CD1c-positive myeloid dendritic cell (primary cell): ENCODE measurements around the gene CDC42SE2.
"Not testable (repeated sequence)": the region's sequence is repeated elsewhere in the genome, so short reads cannot be mapped to it uniquely, and the experiment has no call there.

Experiments
- DNase-seq: peaks from one replicate; pipeline ENCODE4 v3.0.0-alpha.2; 2016; ENCODE audit errors: extremely low spot score

Gene CDC42SE2

DNA sequence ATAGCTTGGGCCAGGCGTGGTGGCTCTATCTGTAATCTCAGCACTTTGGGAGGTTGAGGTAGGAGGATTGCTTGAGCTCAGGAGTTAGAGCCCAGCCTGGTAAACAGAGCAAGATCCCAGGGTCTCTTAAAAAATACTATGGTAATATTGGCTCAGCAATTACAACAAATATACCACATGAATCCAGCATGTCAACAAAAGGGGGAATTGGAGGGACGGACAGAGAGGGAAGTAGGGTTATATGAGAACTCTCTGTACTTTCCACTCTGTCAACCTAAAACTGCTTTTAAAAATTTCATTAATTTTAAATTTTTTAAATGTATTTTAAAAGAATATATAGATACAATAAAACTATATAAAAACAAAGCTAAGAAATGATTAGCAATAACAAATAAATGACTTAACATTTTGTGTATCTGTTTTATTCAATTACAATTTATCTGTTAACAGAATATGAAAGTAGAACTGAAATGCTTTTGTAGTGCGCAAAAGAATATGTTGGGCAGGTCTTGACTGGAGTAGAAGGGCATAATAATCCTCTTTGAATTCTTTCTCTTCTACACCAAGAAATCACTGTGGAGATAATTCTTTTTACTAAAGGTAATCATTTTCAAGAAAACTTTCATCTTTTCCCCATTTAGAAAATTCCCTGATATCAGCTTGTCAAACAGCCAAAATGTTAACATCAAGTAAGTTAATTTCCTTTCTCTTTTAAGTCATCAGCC lies 12.9 kb upstream of the CDC42SE2 start:
- DNase-seq: no peak

DNA sequence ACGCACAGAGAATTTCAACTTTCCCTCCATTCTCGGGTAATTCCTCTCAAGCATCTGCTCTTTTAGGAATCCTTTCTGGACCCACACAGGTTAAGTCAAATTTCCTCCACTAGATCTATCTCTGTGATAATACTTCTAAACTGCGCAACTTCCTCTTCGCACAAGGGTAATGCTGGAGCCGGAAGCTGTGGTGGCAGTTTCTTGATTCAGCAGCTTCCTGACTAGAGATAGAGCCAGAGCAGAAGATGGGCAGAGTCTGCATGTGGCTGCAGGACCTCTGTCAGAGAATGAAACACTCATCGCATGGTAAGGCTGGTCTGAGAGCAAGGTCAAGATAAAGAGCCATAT lies 11.1 kb upstream of the CDC42SE2 start:
- DNase-seq: peak; percentile 88

DNA sequence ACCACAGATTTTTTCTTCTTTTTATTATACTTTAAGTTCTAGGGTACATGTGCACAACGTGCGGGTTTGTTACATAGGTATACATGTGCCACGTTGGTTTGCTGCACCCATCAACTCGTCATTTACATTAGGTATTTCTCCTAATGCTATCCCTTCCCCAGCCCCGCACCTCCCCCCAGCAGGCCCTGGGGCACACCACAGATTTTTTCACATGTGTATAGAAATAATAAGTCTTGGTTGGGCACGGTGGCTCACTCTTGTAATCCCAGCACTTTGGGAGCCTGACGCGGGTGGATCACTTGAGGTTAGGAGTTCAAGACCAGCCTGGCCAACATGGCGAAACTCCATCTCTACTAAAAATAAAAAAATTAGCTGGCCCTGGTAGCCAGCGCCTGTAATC lies 9.8 kb upstream of the CDC42SE2 start:
- not testable (repeated sequence) for DNase-seq

DNA sequence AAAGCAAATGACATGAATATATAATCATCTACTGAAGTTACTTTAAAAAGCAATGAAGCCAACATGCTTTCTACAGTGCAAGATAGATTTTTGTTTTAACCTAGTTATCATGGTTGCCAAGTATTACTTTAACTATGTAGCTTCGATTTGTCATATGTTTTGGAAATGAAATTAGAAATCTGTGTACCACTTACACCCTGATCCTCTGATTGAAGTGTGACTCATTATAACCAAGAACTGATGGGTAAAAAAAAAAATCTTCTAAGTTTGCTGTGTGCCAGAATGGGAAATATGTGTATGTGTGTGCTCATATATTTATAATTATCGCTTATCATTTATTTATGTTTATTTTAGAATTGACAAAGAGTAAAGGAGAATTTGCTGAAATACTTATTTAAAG lies 9.1 kb upstream of the CDC42SE2 start:
- no peak for DNase-seq

DNA sequence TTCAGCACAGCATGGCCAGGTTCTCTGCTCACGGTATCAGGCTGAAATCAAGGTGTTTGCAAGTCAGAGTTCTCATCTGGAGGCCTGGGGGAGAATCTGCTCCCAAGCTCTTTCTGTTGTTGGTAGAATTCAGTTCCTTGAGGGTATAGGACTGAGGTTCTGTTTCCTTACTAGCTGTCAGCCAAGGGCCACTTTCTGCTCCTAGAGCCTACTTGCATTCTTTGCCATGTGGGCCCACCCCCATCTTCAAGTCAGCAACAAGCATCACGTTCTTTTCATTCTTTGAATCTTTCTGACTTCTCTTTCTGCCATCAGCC lies 7.4 kb upstream of the CDC42SE2 start:
- DNase-seq: no peak

DNA sequence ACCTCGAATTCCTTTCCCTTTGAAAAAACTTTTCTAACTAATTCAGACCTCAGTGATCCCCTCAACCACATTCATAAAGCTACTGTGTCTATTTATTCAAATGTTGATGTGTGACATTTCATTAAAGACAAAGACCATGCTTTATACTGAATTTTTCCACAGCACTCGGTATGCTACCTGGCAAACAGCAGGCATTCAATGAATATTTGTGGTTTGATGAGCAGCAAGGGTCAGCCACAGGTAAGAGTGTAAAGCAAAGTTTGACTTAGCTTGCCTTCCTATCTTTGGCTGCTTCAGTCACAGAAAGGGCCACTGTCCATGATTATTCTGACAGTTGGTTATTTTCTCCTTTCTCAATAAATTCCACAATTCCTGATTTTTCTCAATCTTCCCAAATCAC lies 5.1 kb upstream of the CDC42SE2 start:
- no peak for DNase-seq

DNA sequence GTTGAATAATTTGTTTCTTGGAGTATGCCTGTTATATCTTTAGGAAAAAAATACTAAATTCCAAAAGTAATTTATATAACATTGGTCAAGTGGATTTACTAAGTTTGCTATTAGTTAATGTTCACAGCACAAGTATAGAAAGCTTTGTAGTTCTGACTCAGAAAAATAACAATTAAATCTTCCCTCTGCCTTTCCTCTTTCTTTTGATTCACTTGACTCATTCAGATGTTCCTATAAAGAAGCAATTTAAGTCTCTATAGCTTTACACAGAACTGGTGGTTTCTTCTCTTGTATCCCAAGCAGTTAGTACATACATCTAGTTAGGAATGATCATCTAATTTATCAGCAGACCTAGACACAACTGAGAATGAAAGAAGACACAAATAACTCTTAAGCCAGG lies 4.5 kb upstream of the CDC42SE2 start:
- DNase-seq: no peak

DNA sequence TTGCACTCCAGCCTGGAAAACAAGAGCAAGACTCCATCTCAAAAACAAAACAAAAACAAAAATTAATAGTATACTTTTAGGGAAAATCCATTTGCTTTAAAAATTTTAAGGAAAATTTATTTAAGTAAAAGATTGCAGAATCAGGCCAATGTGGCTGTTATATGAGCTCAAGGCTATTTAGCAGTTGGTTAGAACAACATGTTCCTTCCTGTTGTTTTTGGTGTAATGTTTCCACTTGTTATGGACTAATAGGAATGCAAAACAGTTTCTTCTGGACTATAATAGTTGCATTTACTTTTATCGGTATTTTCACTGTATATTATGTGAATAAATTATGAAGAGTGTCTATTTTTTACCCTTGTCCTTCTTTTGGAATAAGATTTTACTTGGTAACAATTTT lies 3.0 kb upstream of the CDC42SE2 start:
- no peak for DNase-seq

DNA sequence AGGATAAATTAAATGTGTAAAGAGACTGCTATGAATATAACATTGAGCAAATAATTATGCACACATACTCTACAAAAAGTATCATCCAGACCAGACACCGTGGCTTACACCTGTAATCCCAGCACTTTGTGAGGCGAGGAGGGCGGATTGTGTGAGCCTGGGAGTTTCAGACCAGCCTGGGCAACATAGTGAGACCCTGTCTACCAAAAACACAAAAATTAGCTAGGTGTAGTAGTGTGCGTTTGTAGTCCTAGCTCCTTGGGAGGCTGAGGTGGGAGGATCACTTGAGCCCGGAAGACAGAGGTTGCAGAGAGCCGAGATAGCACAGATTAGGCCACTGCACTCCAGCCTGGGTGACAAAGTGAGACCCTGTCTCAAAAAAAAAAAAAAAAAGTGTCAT lies 2.4 kb upstream of the CDC42SE2 start:
- DNase-seq: no peak

DNA sequence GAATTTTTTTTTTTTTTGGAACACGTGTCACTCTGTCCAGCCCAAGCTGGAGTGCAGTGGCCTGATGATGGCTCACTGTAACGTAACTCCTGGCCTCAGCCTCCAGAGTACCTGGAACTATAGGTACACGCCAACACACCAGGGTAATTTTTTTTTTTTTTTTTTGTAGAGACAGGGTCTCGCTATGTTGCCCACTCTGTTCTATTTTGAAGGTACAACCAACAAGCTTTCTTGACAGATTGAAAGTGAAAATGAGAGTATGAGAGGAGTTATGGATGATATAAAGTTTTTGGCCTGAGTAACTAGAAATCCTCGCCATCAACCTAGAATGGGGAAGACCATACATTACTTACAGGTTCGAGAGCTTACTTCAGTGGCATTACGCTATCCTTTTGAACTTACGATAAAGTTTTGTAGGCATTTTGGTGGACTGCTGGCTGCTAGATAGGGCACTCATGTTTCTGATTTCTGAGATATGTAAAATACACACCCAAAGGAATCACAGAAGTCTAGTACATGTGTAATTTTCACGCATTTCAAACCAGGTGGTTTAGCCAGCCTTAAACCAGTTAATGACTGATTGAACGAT lies 806 bp upstream of the CDC42SE2 start:
- no peak for DNase-seq

DNA sequence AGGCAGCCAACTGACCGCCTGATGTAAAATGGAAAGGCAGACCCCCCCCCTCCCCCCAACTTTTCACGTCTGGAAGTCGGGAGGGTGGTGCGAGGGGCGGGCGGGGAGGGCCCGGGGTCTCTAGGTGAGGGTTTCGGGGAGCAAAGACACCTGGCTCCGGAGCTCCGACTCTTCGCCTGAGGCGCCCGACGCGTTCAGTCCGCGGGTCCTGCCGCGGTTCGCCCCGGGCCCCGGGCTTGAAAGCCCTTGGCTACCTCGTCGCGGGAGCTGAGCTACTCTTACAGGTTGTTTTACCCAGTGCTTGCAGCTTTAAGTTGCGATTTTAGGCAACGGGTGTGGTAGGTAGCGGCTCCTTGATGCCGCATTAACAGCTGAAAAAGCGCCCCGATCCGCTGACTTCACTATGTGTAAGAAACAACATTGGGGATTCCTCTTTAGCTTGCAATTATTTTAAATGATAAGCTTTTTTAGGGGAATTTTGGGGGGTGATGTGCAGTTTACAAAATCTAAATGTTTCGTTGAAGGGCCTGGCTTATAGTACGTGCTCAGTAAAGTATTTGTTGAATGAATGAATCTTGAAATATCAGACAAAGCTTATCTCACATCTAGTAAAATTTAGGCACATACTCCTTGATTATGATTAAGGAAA lies 722 bp downstream of the CDC42SE2 start:
- peak; percentile 35 for DNase-seq

DNA sequence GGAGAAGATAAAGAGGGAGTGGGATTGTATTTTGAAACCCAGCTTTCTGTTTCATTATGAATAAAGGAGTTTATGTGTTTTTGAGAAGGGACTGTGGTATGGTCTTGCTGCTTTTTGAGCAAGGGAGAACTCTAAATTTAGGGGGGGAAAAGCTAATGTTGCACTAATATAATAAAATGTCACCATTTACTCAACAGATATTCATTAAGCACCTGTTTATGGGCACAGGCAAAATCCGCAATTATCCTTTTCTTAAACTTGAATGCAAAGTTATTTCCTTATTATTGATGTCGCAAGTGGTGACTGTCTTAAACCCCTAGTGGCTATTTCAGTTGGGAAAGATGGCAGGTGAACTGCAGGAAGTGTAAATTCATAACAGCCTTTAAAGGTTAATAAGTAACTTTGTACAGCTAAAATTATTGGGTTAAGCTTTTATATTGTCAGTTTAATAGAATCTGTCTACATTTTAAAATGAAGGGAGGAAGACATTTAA lies 1.5 kb downstream of the CDC42SE2 start:
- DNase-seq: peak; percentile 77

DNA sequence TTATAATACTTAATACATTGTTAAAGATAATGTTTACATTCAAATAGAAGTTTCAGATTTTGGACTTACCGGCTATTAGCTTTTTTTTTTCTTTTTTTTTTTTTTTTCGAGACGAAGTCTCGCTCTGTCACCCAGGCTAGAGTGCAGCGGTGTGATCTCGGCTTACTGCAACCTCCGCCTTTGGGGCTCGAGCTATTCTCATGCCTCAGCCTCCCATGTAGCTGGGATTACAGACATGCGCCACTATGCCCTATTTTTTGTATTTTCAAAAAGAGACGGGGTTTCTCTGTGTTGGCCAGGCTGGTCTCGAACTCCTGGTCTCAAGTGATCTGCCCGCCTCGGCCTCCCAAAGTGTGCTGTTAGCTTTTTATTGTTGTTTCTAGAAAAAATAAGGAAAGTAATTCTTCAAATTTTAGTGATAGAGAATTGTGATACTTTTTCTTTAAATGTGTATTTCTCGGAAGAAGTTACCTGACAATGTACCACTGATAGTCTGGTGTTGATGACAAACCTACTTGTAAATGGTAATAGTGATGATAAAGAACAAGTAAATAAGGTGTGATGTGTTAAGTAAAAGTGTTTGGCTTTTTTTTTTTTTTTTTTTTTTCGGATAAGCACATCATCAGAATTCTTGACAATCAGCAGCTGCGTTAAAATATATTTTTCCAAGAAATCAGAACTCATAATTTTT lies 2.7 kb downstream of the CDC42SE2 start:
- no peak for DNase-seq

DNA sequence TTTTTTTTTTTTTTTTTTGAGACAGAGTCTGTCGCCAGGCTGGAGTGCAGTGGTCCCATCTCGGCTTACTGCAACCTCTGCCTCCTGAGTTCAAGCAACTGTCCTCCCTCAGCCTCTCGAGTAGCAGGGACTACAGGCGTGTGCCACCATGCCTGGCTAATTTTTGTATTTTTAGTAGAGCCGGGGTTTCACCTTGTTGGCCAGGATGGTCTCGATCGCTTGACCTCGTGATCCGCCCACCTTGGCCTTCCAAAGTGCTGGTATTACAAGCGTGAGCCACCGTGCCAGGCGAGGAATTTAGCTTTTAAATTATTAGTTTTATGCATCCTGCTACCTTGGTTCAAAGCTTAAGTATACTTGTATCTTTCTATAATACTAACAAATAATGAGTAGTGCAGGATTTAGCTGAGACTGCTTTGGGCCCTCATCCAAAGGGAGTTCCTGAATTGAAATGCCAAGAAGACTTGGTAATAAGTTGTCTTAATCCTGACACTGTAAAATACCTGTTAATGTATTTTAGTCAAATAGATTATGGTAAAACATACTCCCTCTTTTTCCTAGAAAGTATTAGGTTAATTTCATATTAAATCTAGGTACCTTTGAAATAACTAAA lies 5.0 kb downstream of the CDC42SE2 start:
- no peak for DNase-seq

DNA sequence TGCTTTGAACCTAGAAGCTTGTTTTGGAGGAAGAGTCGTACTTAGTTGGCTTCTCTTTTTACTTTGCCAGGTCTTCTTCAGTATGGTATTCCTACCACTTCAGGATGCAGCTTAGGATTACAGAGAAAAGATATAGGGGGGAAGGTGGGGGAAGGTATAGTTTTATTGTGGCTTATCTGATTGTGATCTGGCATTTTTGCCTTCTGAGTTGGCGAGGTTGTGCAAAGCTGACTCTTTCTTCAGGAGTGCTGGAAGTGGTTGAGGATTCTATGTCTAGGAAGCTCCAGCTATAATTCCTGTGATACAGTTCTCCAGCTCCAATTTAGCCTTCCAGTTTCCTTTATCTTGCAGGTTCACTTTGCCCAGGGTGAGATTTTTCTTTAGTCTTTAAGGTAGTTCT lies 7.0 kb downstream of the CDC42SE2 start:
- no peak for DNase-seq

DNA sequence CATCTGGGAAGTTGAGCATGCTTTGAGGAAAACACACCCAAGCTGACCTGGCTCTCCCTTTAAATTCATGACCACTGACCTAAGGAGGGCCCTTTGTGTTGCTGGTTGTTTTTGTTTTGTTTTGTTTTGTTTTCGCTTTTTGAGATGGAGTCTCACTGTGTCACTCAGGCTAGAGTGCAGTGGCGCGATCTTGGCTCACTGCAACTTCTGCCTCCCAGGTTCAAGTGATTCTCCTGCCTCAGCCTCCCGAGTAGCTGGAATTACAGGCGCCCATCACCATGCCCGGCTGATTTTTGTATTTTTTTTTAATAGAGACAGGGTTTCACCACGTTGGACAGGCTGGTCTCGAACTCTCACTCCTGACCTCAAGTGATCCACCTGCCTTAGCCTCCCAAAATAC lies 8.0 kb downstream of the CDC42SE2 start:
- DNase-seq: not testable (repeated sequence)

DNA sequence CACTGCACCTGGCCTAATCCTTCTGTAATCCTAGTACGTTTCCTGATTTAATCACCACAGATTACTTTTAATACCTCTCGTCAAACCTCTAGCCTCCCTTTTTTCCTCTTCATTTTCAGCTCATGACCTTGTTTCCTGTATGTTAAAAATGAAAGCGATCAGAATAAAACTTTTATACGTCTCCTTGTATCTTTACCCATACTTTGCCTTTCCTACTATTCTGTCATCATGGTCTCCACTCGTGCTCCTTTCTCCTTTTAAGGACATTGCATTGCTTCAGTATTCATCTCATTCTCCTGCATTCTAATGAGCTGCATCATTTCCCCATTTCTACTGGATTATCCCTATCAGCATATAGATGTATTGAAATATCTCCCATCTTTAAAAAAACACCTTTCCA lies 8.5 kb downstream of the CDC42SE2 start:
- peak; percentile 36 for DNase-seq

DNA sequence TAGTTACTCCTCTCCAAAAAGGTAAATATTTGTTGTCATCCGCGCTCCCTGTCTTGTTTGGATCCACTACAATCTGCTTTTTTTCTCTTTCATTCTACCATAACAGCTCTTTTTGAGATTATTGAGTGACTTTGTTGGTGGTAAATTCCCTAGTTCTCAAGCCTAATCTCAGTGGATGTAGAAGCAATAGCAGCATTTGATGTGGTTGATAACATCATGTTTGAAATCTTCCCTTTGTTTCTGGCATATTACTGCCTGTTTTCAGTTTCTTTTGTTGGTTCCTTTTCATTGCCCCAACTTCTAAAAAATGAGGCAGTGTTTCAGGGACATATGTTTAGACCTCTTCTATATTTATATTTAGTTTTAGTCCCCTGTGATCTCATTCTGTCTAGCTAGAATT lies 8.9 kb downstream of the CDC42SE2 start:
- DNase-seq: no peak

DNA sequence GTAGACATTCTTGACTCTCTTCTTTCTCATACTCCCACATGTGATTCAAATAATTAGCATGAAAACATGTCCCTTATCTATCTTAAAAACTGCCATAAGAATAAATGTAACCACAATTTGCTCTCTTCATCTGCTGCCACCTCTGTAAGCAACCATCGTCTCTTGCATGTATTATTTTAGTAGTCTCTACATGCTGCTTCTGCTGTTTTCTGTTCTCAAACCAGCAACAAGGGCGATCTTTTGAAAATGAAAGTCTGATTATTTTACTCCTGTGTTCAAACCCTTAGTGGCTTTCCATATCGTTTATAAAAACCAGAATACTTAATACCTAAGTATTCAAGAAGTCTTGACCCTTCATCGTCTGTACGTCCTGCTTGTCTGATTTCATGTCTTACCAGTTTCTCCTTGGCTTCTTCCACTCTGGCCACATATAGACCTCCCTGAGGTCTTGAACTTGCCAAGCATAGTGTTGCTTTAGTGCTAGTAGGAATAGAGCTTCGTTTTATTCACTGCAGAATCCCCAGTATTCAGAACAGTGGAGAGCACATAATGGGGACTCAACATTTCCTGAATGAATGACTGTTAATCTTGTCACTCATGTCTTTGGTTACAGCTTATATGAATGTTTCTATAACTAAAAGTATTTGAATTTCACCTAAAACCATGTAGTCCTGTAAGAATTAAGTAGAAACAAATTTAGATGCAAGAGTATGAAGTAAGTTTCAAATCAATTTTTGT lies 10.6 kb downstream of the CDC42SE2 start:
- no peak for DNase-seq

DNA sequence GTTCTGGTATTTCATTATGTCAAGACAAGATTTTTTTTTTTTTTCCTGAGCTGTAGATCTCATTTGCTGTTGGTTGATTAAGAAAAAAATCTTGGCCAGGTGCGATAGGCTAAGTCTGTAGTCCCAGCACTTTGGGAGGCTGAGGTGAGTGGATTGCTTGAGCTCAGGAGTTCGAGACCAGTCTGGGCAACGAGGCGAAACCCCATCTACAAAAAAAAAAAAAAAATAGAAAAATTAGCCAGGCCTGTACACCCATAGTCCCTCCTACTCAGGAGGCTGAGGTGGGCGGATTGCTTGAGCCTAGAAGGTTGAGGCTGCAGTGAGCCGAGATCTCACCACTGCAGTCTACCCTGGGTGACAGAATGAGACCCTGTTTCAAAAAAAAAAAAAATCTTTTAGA lies 12.2 kb downstream of the CDC42SE2 start:
- no peak for DNase-seq

DNA sequence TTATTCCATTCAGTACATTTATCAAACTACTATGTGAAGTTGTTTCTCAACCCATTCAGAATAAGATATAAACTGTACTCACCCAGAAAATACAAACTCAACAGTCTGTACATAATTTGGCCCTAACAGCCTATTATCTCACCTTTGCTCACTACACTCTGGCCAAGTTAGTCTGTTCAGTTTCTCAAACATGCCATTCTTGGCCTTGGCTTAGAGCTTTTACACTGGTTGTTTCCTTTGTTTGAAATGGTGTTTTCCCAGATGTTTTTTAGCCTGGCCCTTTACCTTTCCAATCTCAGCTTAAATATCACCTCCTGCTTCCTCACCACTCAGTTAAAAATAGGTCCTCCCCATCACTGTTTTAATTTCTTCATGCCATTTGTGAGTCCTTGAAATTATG lies 13.6 kb downstream of the CDC42SE2 start:
- DNase-seq: no peak
